Measurements from ENCODE around the gene POC5. TPM values are rescaled to one million over a fixed set of nuclear protein-coding genes. Genes with fewer than 3 reads are reported as not detected.
"Not testable (repeated sequence)": the region's sequence is repeated elsewhere in the genome, so short reads cannot be mapped to it uniquely, and the experiment has no call there.

Gene POC5
- total RNA-seq, 2 donors from 2014 or later: 9.9 to 11.1 TPM

DNA sequence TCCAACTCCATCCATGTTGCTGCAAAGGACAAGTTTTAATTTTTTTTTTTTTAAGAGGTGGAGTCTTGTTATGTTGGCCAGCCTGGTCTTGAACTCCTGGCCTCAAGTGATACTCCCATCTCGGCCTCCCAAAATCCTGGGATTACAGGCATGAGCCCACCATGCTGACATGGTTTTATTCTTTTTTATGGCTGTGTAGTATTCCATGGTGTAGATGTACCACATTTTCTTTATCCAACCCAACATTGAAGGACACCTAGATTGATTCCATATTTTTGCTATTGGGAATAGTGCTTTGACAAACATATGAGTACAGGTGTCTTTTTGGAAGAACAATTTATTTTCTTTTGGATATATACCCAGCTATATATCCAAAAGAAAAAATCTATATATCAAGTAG, 6.1 kb upstream of the POC5 start:
- no peaks in the 10 kb centered on the region for H3K9me3 ChIP-seq (ENCODE audit: control insufficient read depth, low read length, poor library complexity, severe bottlenecking)
- ATAC-seq (no peak), DNase-seq (no peak)
- no peaks in the 10 kb centered on the region for H3K36me3 Mint-ChIP-seq (ENCODE audit: low read depth)
- no peaks in the 10 kb centered on the region for H3K4me1 Mint-ChIP-seq
- H3K4me3 Mint-ChIP-seq: no peak overlapping the region
- H3K27ac Mint-ChIP-seq: no peak overlapping the region
- peaks cover 7% of the 10 kb centered on the region for H3K27me3 Mint-ChIP-seq

DNA sequence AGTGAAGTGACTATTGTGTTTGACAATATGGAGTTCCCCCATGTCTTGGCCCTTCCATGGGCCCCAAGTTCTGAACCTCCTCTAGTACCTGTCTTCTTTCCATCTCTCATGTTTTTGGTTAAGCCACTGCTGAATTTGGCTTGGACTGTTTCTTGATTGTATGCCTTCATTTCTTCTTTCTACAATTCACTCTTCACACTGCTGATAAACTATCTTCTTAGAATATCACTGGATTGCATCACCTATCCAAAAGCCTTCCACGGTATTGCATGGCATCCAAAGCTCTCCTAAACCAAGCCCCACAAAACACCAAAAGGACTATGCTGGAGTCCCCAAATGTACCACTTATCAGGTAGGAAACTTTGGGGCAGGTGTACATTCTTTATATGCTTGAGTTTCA, 4.3 kb upstream of the POC5 start:
- ATAC-seq (no peak), DNase-seq (no peak)
- no peaks in the 10 kb centered on the region for H3K36me3 Mint-ChIP-seq (ENCODE audit: low read depth)
- H3K27ac Mint-ChIP-seq: no peak overlapping the region
- no peak overlapping the region for H3K4me3 Mint-ChIP-seq
- H3K4me1 Mint-ChIP-seq: peaks cover 9% of the 10 kb centered on the region
- H3K27me3 Mint-ChIP-seq: peaks cover 7% of the 10 kb centered on the region
- no peaks in the 10 kb centered on the region for H3K9me3 ChIP-seq (ENCODE audit: control insufficient read depth, low read length, poor library complexity, severe bottlenecking)

DNA sequence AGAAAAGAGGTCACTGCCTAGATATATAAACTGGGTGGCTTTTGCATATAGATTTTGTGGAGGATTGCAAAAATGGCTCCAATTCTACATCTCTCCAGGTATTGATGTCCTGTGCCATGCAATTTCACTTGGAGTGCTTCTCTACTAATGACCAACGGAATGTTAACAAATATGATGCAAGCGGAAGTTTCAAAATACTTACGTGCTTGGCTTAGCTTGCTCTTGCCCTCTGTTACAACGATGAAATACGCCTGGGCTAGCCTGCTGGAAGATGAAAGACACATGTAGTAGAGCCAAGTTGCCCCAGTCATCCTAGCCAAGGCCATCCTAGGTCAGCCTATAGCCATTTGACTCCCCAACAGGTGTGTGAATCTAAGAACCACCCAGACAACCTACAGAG, 3.6 kb upstream of the POC5 start:
- ATAC-seq (no peak), DNase-seq (no peak)
- no peaks in the 10 kb centered on the region for H3K9me3 ChIP-seq (ENCODE audit: control insufficient read depth, low read length, poor library complexity, severe bottlenecking)
- no peak overlapping the region for H3K4me3 Mint-ChIP-seq
- H3K27ac Mint-ChIP-seq: no peak overlapping the region
- H3K4me1 Mint-ChIP-seq: peaks cover 15% of the 10 kb centered on the region
- H3K36me3 Mint-ChIP-seq (ENCODE audit: low read depth): peaks cover under 1% of the 10 kb centered on the region
- H3K27me3 Mint-ChIP-seq: peaks cover 7% of the 10 kb centered on the region

DNA sequence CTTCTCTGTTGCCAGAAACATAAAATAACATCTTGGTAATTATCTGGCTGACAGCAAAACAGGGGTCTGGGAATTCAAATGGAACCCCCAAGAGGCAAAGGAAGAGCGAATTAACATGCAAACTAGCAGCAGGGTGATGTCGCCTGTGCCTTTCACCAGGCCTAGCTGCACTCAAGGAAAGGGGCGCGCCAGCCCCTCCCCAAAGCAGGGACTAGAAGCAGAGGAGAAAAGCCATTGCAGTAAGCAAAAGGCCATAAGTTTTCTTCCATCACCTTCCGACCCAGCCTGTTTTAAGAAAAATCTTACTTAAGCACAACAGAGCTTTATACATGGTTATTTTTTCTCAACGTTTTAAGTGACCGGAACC, 539 bp downstream of the POC5 start:
- Mint-ChIP-seq H3K36me3 (ENCODE audit: low read depth) (peaks cover 12% of the 10 kb centered on the region), H3K4me1 (peaks cover 37% of the 10 kb centered on the region), H3K27me3 (peaks cover 7% of the 10 kb centered on the region), H3K27ac (peak overlapping the region; percentile 97), H3K4me3 (peak overlapping the region; percentile 99)
- H3K9me3 ChIP-seq (ENCODE audit: control insufficient read depth, low read length, poor library complexity, severe bottlenecking): no peaks in the 10 kb centered on the region
- ATAC-seq (peak; percentile 2), DNase-seq (no peak)

DNA sequence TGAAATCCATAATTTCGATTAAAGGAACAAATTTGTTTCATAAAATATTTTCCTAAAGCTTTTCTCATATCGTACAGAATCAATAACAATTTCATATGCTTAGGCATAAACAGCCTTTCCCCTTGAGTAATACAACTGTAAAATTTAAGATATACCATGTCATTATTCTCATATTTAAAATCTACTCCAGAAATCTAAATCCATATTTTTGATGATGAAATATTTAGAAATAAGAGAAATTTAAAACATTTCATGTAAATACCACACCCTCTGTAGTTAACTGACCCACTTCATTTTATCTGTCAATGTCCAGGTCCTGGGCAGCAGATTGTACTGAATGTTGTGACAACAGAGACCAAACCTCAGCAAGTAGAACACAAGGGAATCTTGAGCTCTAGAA, 5.1 kb downstream of the POC5 start:
- H3K27me3 Mint-ChIP-seq: no peaks in the 10 kb centered on the region
- H3K4me3 Mint-ChIP-seq: no peak overlapping the region
- no peak for ATAC-seq
- DNase-seq: no peak
- peaks cover 12% of the 10 kb centered on the region for H3K36me3 Mint-ChIP-seq (ENCODE audit: low read depth)
- H3K4me1 Mint-ChIP-seq: peaks cover 33% of the 10 kb centered on the region
- H3K27ac Mint-ChIP-seq: peak overlapping the region; percentile 21
- H3K9me3 ChIP-seq (ENCODE audit: control insufficient read depth, low read length, poor library complexity, severe bottlenecking): no peaks in the 10 kb centered on the region

DNA sequence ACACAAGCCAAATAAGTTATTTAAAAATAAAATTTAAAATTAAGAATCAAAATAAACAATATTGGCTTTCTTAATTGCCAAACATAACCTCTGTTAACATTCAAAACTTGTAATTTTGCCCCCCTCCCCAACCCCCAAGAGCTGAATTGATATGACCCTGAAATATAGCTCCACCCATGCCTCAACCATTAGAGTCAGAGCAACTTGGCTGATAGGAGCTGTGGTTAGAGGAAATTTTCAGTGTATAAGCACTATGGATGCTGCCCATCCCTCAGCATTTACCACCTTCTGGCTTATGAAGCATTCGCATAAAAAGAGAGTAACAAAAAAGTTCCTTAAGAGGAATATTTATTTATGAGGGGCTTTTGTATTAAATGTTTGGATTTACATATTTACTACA, 6.1 kb downstream of the POC5 start:
- H3K36me3 Mint-ChIP-seq (ENCODE audit: low read depth): peaks cover 12% of the 10 kb centered on the region

DNA sequence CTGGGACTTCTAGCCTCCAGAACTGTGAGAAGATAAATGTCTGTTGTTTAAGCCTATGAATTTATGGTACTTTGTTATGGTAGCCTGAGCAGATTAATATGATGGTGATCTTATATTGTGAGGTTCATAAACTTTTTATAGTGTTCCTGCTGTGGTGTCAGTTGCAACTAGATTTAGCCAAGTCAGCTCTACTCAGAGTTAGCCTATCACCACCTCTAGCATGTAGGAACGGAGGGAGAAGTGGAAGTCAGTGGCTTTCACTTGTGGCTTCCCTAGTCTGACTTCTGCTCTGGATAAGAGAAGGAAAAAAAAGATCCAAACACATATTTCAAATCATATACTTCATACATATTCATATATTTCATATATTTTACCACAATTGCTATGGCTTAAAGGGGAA, 6.6 kb downstream of the POC5 start:
- ATAC-seq (no peak), DNase-seq (no peak)
- Mint-ChIP-seq H3K36me3 (ENCODE audit: low read depth) (peaks cover 9% of the 10 kb centered on the region), H3K27me3 (no peaks in the 10 kb centered on the region), H3K27ac (no peak overlapping the region), H3K4me3 (no peak overlapping the region), H3K4me1 (peaks cover 21% of the 10 kb centered on the region)
- H3K9me3 ChIP-seq (ENCODE audit: control insufficient read depth, low read length, poor library complexity, severe bottlenecking): no peaks in the 10 kb centered on the region

More for the DNA sequence above, 6.1 kb downstream of the POC5 start:
- no peak overlapping the region for H3K27ac Mint-ChIP-seq
- no peak overlapping the region for H3K4me3 Mint-ChIP-seq
- no peaks in the 10 kb centered on the region for H3K9me3 ChIP-seq (ENCODE audit: control insufficient read depth, low read length, poor library complexity, severe bottlenecking)
- DNase-seq (no peak), ATAC-seq (no peak)
- H3K4me1 Mint-ChIP-seq: peaks cover 25% of the 10 kb centered on the region
- no peaks in the 10 kb centered on the region for H3K27me3 Mint-ChIP-seq

DNA sequence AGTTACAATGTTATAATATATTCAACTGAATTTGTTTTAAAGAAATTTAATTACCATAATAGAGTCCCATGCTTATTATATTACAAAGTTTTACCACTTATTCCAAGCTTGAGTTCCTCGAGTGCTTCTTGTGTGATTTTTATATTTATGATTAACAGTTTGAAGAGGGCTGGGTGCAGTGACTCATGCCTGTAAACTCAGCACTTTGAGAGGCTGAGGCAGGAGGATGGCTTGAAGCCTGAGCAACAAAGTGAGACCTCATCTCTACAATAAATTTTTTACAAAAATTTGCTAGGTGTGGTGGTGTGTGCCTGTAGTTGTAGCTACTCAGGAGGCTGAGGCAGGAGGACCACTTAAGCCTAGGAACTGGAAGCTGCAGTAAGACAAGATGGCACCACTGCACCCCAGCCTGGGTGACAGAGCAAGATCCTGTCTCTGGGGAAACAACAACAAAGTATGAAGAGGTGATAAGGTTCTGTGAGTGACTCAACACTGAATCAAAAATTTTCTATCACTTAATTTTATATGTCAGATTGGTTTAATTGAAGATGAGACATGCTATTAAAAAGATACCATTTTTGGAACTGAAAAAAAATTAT, 9.2 kb downstream of the POC5 start:
- Mint-ChIP-seq H3K4me3 (no peak overlapping the region), H3K27ac (no peak overlapping the region), H3K36me3 (ENCODE audit: low read depth) (no peaks in the 10 kb centered on the region), H3K27me3 (no peaks in the 10 kb centered on the region), H3K4me1 (peaks cover 2% of the 10 kb centered on the region)
- H3K9me3 ChIP-seq (ENCODE audit: control insufficient read depth, low read length, poor library complexity, severe bottlenecking): no peaks in the 10 kb centered on the region
- DNase-seq (no peak), ATAC-seq (no peak)

DNA sequence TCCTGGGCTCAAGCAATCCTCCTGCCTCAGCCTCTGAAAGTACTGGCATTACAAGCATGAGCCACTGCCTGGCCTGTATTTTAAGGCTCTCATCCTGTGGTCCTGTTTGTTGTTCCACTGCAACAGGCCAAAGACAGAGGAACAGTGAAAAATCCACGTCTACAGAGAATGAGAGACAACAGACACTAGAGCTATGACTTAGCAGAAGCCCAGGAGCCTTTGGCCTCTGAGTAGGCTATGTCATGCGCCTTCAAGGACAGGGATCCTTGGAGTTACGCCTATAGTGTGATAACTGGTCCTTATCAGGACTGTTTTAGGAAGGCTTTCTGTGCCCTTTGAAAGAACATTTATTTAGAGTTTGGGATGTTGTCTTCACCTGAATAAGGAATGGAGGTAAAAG, 10.5 kb downstream of the POC5 start:
- Mint-ChIP-seq H3K4me3 (no peak overlapping the region), H3K27ac (no peak overlapping the region), H3K36me3 (ENCODE audit: low read depth) (peaks cover 8% of the 10 kb centered on the region), H3K4me1 (peaks cover 4% of the 10 kb centered on the region), H3K27me3 (no peaks in the 10 kb centered on the region)
- DNase-seq (no peak), ATAC-seq (no peak)
- no peaks in the 10 kb centered on the region for H3K9me3 ChIP-seq (ENCODE audit: control insufficient read depth, low read length, poor library complexity, severe bottlenecking)

DNA sequence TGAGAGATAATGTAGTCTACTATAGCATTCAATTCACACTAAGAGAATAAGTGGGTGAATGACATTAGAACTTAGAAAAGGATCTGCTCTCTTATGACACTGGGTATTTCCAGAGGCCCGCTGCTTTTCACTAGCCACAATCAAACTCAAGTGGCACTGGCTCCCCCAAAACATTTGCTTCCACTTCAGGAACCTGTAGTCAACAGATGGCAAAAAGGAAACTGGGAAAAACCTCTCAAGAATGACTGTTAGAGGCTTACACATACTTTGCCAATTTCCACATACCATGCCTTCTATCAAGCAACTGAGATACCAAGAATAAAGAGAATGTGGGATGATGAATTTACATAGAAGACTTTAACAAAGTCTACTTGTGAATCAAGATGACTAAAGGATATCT, 11.2 kb downstream of the POC5 start:
- Mint-ChIP-seq H3K27me3 (no peaks in the 10 kb centered on the region), H3K36me3 (ENCODE audit: low read depth) (peaks cover 8% of the 10 kb centered on the region), H3K27ac (no peak overlapping the region), H3K4me3 (no peak overlapping the region), H3K4me1 (peaks cover 2% of the 10 kb centered on the region)
- ATAC-seq (no peak), DNase-seq (no peak)
- H3K9me3 ChIP-seq (ENCODE audit: control insufficient read depth, low read length, poor library complexity, severe bottlenecking): no peaks in the 10 kb centered on the region

DNA sequence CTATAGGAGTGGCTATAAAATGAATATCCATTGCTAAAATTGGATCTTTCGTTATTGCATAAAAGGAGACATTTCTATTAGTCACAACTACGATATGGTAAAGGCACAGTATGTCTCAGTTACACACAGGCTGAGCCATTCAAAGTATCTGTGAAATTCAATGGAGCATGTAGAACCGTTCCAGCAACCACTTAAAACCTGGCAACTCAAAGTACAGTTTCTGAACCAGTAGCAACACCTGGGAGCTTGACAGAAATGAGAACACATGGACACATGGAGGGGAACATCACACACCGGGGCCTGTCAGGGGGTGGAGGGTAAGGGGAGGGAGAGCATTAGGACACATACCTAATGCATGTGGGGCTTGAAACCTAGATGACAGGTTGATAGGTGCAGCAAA, 15.4 kb downstream of the POC5 start:
- H3K27ac Mint-ChIP-seq: no peak overlapping the region
- no peak overlapping the region for H3K4me3 Mint-ChIP-seq
- no peaks in the 10 kb centered on the region for H3K27me3 Mint-ChIP-seq
- H3K9me3 ChIP-seq (ENCODE audit: control insufficient read depth, low read length, poor library complexity, severe bottlenecking): no peaks in the 10 kb centered on the region
- peaks cover 8% of the 10 kb centered on the region for H3K36me3 Mint-ChIP-seq (ENCODE audit: low read depth)
- H3K4me1 Mint-ChIP-seq: peaks cover 7% of the 10 kb centered on the region
- no peak for ATAC-seq
- no peak for DNase-seq

DNA sequence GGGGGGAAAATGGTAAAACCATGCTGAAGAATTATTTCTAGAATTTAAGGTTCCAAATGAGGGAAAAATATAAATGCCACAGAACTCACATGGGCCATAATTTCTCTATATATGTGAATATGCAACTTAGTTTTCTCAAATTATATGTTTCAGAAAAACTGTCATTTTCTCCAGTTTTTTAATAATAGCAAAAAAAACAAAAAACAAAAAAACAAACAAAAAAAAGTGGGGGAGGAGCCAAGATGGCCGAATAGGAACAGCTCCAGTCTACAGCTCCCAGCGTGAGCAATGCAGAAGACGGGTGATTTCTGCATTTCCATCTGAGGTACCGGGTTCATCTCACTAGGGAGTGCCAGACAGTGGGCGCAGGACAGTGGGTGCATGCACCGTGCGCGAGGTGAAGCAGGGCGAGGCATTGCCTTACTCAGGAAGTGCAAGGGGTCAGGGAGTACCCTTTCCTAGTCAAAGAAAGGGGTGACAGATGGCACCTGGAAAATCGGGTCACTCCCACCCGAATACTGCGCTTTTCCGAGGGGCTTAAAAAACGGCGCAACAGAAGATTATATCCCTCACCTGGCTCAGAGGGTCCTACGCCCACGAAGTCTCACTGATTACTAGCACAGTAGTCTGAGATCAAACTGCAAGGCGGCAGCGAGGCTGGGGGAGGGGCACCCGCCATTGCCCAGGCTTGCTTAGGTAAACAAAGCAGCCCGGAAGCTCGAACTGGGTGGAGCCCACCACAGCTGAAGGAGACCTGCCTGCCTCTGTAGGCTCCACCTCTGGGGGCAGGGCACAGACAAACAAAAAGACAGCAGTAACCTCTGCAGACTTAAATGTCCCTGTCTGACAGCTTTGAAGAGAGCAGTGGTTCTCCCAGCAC, 21.5 kb downstream of the POC5 start:
- not testable (repeated sequence) for H3K4me1 Mint-ChIP-seq, H3K27ac Mint-ChIP-seq

DNA sequence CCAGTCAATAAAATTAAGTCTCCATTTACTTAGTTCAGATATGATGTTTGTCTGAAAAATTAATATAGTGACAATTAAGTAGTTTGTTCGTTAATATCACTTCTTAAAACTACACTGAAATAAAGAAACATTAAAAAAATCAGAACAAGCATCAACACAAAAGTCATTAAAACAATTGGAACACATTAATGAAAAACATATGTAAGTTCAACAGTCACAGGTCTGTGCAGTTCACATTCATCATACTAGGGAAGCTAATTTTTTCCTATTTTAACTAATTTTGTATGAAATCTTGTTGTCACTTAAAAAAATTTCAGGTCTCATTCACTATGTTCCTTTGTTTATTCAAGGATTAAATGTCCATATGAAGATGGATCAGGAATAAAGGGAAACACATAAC, 22.5 kb downstream of the POC5 start:
- Mint-ChIP-seq H3K27ac (no peak overlapping the region), H3K36me3 (ENCODE audit: low read depth) (peaks cover 2% of the 10 kb centered on the region)

More for the DNA sequence above, 21.5 kb downstream of the POC5 start:
- not testable (repeated sequence) for H3K9me3 ChIP-seq (ENCODE audit: control insufficient read depth, low read length, poor library complexity, severe bottlenecking); H3K4me3 Mint-ChIP-seq; H3K27me3 Mint-ChIP-seq; DNase-seq; ATAC-seq; H3K36me3 Mint-ChIP-seq (ENCODE audit: low read depth)

DNA sequence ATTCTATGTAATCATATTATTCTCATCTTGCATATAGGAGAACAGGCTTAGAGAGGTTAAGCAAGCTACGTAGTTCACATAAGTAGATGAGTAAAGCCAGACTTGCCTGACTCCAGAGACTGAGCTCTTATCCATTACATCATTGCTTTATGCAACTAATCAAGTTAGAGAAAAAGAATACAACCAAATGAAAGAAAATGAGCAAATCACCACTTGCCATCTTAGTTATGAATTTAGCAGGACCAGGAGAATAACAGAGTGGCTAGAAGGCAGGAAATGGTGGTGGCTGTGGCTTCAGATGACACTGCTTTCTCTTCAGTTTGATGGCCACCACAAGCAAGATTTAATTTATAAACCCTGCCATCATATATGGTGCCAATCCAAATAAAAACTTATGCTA, 26.6 kb downstream of the POC5 start:
- no peaks in the 10 kb centered on the region for H3K9me3 ChIP-seq (ENCODE audit: control insufficient read depth, low read length, poor library complexity, severe bottlenecking)
- Mint-ChIP-seq H3K36me3 (ENCODE audit: low read depth) (peaks cover 2% of the 10 kb centered on the region), H3K27ac (peak overlapping the region; percentile 4), H3K4me1 (peaks cover 2% of the 10 kb centered on the region), H3K4me3 (no peak overlapping the region), H3K27me3 (no peaks in the 10 kb centered on the region)
- no peak for ATAC-seq
- DNase-seq: no peak

More for the DNA sequence above, 22.5 kb downstream of the POC5 start:
- no peaks in the 10 kb centered on the region for H3K9me3 ChIP-seq (ENCODE audit: control insufficient read depth, low read length, poor library complexity, severe bottlenecking)
- Mint-ChIP-seq H3K27me3 (no peaks in the 10 kb centered on the region), H3K4me3 (no peak overlapping the region), H3K4me1 (peaks cover 7% of the 10 kb centered on the region)
- ATAC-seq (no peak), DNase-seq (no peak)
